Measurements from ENCODE around the gene PDSS2. TPM values are rescaled to one million over a fixed set of nuclear protein-coding genes. Genes with fewer than 3 reads are reported as not detected.

The PDSS2 gene
- total RNA-seq, 2 donors from 2014 or later: 8.2 to 13.7 TPM

- H3K27ac ChIP-seq (ENCODE audit: low read depth, low read length): no peak overlapping the region
- H3K9me3 Mint-ChIP-seq: peaks cover 50% of the 10 kb centered on the region
- WGBS, 2 experiments (ENCODE audit: insufficient coverage in 1 of 2, insufficient read length in 1 of 2): 89 to 95% methylated on average over 2 of the region's 2 CpGs
- no peaks in the 10 kb centered on the region for H3K36me3 ChIP-seq (ENCODE audit: control insufficient read depth, insufficient read depth, low read length)
- no peaks in the 10 kb centered on the region for H3K4me1 Mint-ChIP-seq
- no peak for DNase-seq
- H3K4me3 Mint-ChIP-seq: no peak overlapping the region
- no peaks in the 10 kb centered on the region for H3K4me1 ChIP-seq (ENCODE audit: control insufficient read depth, insufficient read depth, low read length)
- no peak overlapping the region for H3K27ac Mint-ChIP-seq
- H3K4me3 ChIP-seq (ENCODE audit: low read length): no peak overlapping the region
- peaks cover 42% of the 10 kb centered on the region for H3K36me3 Mint-ChIP-seq (ENCODE audit: low read depth)
- TF ChIP-seq CTCF (conservative IDR thresholded peaks at IDR 0.05): no peak
- H3K9ac ChIP-seq (ENCODE audit: extremely low read depth, low read length, poor library complexity, severe bottlenecking): no peak overlapping the region
- H3K9me3 ChIP-seq (ENCODE audit: control insufficient read depth, low read length): peaks cover 43% of the 10 kb centered on the region
- no peaks in the 10 kb centered on the region for H3K27me3 ChIP-seq (ENCODE audit: control insufficient read depth, insufficient read depth, low read length, poor library complexity, severe bottlenecking)
- H3K27me3 Mint-ChIP-seq (ENCODE audit: insufficient read depth): no peaks in the 10 kb centered on the region
Measured at GRCh38 chr6:107447663-107448216, 11.6 kb downstream of the PDSS2 start.

GRCh38 chr6:107444277-107444676, 15.1 kb downstream of the PDSS2 start:
- H3K27me3 ChIP-seq (ENCODE audit: control insufficient read depth, insufficient read depth, low read length, poor library complexity, severe bottlenecking): no peaks in the 10 kb centered on the region
- Mint-ChIP-seq H3K27ac (no peak overlapping the region), H3K4me3 (no peak overlapping the region), H3K9me3 (peaks cover 38% of the 10 kb centered on the region), H3K36me3 (ENCODE audit: low read depth) (peaks cover 27% of the 10 kb centered on the region), H3K27me3 (ENCODE audit: insufficient read depth) (no peaks in the 10 kb centered on the region), H3K4me1 (no peaks in the 10 kb centered on the region)
- peaks cover 32% of the 10 kb centered on the region for H3K9me3 ChIP-seq (ENCODE audit: control insufficient read depth, low read length)
- DNase-seq: no peak
- WGBS, 2 experiments (ENCODE audit: insufficient coverage in 1 of 2, insufficient read length in 1 of 2): 100% methylated on average over 1 of the region's 1 CpG; no CpG with 5 or more reads in 1 of the 2 experiments
- H3K4me1 ChIP-seq (ENCODE audit: control insufficient read depth, insufficient read depth, low read length): no peaks in the 10 kb centered on the region
- no peak overlapping the region for H3K27ac ChIP-seq (ENCODE audit: low read depth, low read length)
- no peaks in the 10 kb centered on the region for H3K36me3 ChIP-seq (ENCODE audit: control insufficient read depth, insufficient read depth, low read length)
- H3K9ac ChIP-seq (ENCODE audit: extremely low read depth, low read length, poor library complexity, severe bottlenecking): no peak overlapping the region
- H3K4me3 ChIP-seq (ENCODE audit: low read length): no peak overlapping the region
- TF ChIP-seq CTCF (conservative IDR thresholded peaks at IDR 0.05): no peak

- H3K27ac Mint-ChIP-seq: no peak overlapping the region
Measured at GRCh38 chr6:107443608-107444267, 15.6 kb downstream of the PDSS2 start.

More at GRCh38 chr6:107443608-107444267, 15.6 kb downstream of the PDSS2 start:
- Histone ChIP-seq H3K9ac (ENCODE audit: extremely low read depth, low read length, poor library complexity, severe bottlenecking) (no peak overlapping the region), H3K36me3 (ENCODE audit: control insufficient read depth, insufficient read depth, low read length) (no peaks in the 10 kb centered on the region), H3K9me3 (ENCODE audit: control insufficient read depth, low read length) (peaks cover 30% of the 10 kb centered on the region), H3K4me3 (ENCODE audit: low read length) (no peak overlapping the region), H3K4me1 (ENCODE audit: control insufficient read depth, insufficient read depth, low read length) (no peaks in the 10 kb centered on the region), H3K27ac (ENCODE audit: low read depth, low read length) (no peak overlapping the region), H3K27me3 (ENCODE audit: control insufficient read depth, insufficient read depth, low read length, poor library complexity, severe bottlenecking) (no peaks in the 10 kb centered on the region)
- Mint-ChIP-seq H3K4me1 (no peaks in the 10 kb centered on the region), H3K36me3 (ENCODE audit: low read depth) (peaks cover 26% of the 10 kb centered on the region), H3K9me3 (peaks cover 32% of the 10 kb centered on the region), H3K4me3 (no peak overlapping the region), H3K27me3 (ENCODE audit: insufficient read depth) (no peaks in the 10 kb centered on the region)
- WGBS, 2 experiments (ENCODE audit: insufficient coverage in 1 of 2, insufficient read length in 1 of 2): 90 to 92% methylated on average over 2 to 7 of the region's 7 CpGs
- no peak for TF ChIP-seq CTCF (conservative IDR thresholded peaks at IDR 0.05)
- DNase-seq: no peak
